ENCODE measurements around the gene TMEM145. TPM values are rescaled to one million over a fixed set of nuclear protein-coding genes. Genes with fewer than 3 reads are reported as not detected.
"Not testable (repeated sequence)": the region's sequence is repeated elsewhere in the genome, so short reads cannot be mapped to it uniquely, and the experiment has no call there.

Gene TMEM145
- total RNA-seq, 1 donor from 2014 or later: 18.4 TPM

DNA sequence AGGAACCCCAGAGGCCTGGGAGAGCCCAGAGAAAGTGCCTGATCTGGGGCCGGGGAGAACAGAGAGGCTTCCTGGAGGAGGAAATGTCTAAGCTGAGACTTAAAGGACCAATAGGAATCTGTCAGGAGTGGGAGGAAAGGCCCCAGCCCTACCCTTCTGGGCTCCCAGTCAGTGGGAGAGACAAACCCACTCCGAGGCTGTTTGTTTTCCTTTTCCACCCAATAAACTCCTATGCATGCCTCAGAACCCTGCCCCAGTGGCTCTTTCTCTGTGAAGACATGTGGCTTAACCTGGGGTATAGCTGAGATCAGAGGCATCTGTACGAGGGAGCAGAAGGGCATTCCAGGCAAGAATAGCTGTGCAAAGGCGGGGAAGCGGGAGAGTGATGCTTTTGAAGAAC, 14.3 kb downstream of the TMEM145 start:
- no peak overlapping the region for H3K27ac Mint-ChIP-seq (ENCODE audit: unreplicated experiment)
- no peaks in the 10 kb centered on the region for H3K9me3 Mint-ChIP-seq
- H3K4me1 Mint-ChIP-seq: peaks cover 47% of the 10 kb centered on the region
- TF ChIP-seq, protein P1, sequence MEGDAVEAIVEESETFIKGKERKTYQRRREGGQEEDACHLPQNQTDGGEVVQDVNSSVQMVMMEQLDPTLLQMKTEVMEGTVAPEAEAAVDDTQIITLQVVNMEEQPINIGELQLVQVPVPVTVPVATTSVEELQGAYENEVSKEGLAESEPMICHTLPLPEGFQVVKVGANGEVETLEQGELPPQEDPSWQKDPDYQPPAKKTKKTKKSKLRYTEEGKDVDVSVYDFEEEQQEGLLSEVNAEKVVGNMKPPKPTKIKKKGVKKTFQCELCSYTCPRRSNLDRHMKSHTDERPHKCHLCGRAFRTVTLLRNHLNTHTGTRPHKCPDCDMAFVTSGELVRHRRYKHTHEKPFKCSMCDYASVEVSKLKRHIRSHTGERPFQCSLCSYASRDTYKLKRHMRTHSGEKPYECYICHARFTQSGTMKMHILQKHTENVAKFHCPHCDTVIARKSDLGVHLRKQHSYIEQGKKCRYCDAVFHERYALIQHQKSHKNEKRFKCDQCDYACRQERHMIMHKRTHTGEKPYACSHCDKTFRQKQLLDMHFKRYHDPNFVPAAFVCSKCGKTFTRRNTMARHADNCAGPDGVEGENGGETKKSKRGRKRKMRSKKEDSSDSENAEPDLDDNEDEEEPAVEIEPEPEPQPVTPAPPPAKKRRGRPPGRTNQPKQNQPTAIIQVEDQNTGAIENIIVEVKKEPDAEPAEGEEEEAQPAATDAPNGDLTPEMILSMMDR (conservative IDR thresholded peaks at IDR 0.05): no peak
- peaks cover 2% of the 10 kb centered on the region for H3K36me3 Mint-ChIP-seq (ENCODE audit: low read depth)
- peaks cover 23% of the 10 kb centered on the region for H3K27me3 Mint-ChIP-seq (ENCODE audit: low read depth)
- no peak for DNase-seq (ENCODE audit: low read depth, low spot score)
- H3K4me3 Mint-ChIP-seq: peak overlapping the region; percentile 88

DNA sequence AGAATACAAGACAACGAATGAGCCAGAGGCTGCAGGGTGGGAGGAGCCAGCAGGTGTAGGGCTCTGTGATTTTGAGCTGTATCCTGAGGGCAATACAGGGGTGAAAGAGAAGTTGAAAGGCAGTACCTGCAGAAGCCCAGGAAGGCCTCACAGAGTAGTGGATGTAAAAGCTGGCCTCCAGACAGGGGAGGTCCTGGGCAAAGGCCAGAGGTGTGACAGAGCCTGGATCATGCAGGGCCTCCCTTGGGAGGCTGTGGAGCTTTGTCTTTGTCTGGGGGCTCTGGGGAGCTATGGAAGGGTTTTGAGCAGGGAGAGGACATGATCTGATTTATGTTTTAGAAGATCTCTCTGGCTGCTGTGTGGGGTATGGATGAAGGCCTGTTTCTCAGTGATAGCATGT, 15.0 kb downstream of the TMEM145 start:
- H3K27me3 Mint-ChIP-seq (ENCODE audit: low read depth): peaks cover 16% of the 10 kb centered on the region
- H3K4me3 Mint-ChIP-seq: peak overlapping the region; percentile 88
- H3K4me1 Mint-ChIP-seq: peaks cover 47% of the 10 kb centered on the region
- TF ChIP-seq, protein P1 (conservative IDR thresholded peaks at IDR 0.05): no peak
- peak overlapping the region; percentile 59 for H3K27ac Mint-ChIP-seq (ENCODE audit: unreplicated experiment)
- H3K9me3 Mint-ChIP-seq: no peaks in the 10 kb centered on the region
- no peak for DNase-seq (ENCODE audit: low read depth, low spot score)
- H3K36me3 Mint-ChIP-seq (ENCODE audit: low read depth): peaks cover 2% of the 10 kb centered on the region

DNA sequence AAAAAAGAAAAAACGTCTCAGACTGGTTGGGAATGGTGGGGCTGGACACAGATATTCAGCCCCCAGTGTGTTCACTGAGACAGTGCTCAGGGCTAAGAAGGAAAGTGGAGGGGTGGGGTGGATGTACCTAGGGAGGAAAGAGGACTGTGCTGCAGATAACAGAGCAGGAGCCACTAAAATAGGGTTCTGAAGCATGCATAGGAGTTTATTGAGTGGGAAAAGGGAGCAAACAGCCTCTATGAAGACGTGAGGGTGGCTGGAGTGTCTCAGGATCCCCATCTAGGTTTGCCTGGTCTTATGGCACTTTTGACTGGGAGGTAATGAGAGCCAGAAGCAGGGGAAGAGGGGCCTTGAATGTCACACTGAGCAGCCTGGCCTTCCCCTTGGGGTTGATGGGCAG, 15.7 kb downstream of the TMEM145 start:
- TF ChIP-seq, protein P1 (conservative IDR thresholded peaks at IDR 0.05): no peak
- Mint-ChIP-seq H3K36me3 (ENCODE audit: low read depth) (peaks cover 2% of the 10 kb centered on the region), H3K4me1 (peaks cover 47% of the 10 kb centered on the region), H3K27me3 (ENCODE audit: low read depth) (peaks cover 8% of the 10 kb centered on the region), H3K9me3 (no peaks in the 10 kb centered on the region), H3K27ac (ENCODE audit: unreplicated experiment) (no peak overlapping the region), H3K4me3 (peak overlapping the region; percentile 42)
- DNase-seq (ENCODE audit: low read depth, low spot score): no peak

DNA sequence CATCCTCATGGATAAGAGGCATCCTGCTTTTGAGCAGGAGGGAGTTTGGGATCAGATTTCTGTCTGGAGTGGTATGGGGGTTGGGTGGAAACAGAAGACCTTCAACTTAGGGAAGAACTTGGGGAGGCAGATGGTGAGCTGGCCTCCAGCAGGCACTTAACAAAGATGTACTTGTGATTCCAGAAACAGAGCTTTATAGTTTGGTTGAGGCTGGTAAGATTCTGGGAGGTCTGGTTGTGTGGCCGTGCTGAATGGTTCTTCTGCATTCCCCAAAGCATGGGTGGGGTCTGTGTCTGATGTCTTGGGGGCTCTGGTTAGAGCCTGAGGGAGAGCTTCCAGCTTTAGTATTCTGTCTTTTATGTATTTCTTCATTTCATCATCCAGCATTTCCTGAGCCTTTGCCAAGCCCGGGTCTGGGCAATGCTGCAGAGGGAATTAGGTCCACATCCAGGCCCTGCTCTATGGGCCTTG, 17.2 kb downstream of the TMEM145 start:
- peak overlapping the region; percentile 22 for H3K27ac Mint-ChIP-seq (ENCODE audit: unreplicated experiment)
- H3K4me3 Mint-ChIP-seq: peak overlapping the region; percentile 41
- H3K9me3 Mint-ChIP-seq: no peaks in the 10 kb centered on the region
- peaks cover under 1% of the 10 kb centered on the region for H3K27me3 Mint-ChIP-seq (ENCODE audit: low read depth)
- peaks cover 42% of the 10 kb centered on the region for H3K4me1 Mint-ChIP-seq
- DNase-seq (ENCODE audit: low read depth, low spot score): no peak
- TF ChIP-seq, protein P1 (conservative IDR thresholded peaks at IDR 0.05): no peak
- H3K36me3 Mint-ChIP-seq (ENCODE audit: low read depth): no peaks in the 10 kb centered on the region

DNA sequence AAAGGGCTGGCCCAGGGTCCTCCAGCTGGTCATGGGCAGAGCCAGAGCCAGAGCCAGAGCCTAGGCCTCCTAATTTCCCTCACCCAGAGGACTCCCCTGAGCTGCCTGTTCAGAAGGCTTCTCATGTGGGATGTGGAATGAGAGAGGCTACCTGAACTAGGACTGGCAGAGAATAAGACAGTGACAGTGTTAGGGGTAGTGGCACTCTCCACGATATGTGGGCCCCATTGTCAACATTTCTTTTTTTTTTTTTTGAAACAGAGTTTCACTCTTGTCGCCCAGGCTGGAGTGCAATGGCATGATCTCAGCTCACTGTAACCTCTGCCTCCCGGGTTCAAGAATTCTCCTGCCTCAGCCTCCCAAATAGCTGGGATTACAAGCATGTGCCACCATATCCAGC, 18.2 kb downstream of the TMEM145 start:
- not testable (repeated sequence) for H3K36me3 Mint-ChIP-seq (ENCODE audit: low read depth); DNase-seq (ENCODE audit: low read depth, low spot score); H3K27me3 Mint-ChIP-seq (ENCODE audit: low read depth); H3K4me3 Mint-ChIP-seq; H3K9me3 Mint-ChIP-seq; H3K27ac Mint-ChIP-seq (ENCODE audit: unreplicated experiment)
- H3K4me1 Mint-ChIP-seq: peaks cover 39% of the 10 kb centered on the region

DNA sequence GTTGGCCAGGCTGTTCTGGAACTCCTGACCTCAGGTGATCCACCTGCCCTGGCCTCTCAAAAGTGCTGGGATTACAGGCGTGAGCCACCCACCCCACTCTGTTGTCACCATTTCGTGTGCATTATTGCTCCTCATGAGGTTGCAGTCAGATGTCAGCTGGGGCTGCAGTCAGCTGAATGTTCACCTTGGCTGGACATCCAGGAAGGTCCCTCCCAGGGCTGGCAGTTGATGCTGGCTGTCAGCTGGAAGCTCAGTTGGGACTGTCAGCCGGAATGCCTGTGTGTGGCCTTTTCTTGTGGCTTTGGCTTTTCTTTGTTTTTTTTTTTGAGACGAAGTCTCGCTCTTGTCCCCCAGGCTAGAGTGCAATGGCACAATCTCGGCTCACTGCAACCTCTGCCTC, 18.9 kb downstream of the TMEM145 start:
- no peak for DNase-seq (ENCODE audit: low read depth, low spot score)
- H3K27me3 Mint-ChIP-seq (ENCODE audit: low read depth): no peaks in the 10 kb centered on the region
- TF ChIP-seq, protein P1 (conservative IDR thresholded peaks at IDR 0.05): no peak
- H3K9me3 Mint-ChIP-seq: no peaks in the 10 kb centered on the region
- H3K4me3 Mint-ChIP-seq: no peak overlapping the region
- no peaks in the 10 kb centered on the region for H3K36me3 Mint-ChIP-seq (ENCODE audit: low read depth)
- peaks cover 33% of the 10 kb centered on the region for H3K4me1 Mint-ChIP-seq
- H3K27ac Mint-ChIP-seq (ENCODE audit: unreplicated experiment): no peak overlapping the region

Data from neural crest cell (in vitro differentiated cells).